Activated CD4-positive, alpha-beta memory T cell treated with anti-CD3 and anti-CD28 coated beads, Interleukin-2, amount 10 ng/mL, durations not matched to agents 7 days and 5 days (primary cell): ENCODE measurements around the gene ZNF620. TPM values are rescaled to one million over a fixed set of nuclear protein-coding genes. Genes with fewer than 3 reads are reported as not detected.
"Not testable (repeated sequence)": the region's sequence is repeated elsewhere in the genome, so short reads cannot be mapped to it uniquely, and the experiment has no call there.

Experiments used
- CTCF ChIA-PET: fragments of 350-600 bp; sonication (Branson Sonifier 250); formaldehyde crosslinking; loops from one replicate; lab custom pipeline; 2021; ENCODE audit warnings: antibody characterized with exemption, inconsistent platforms; lab: Charles Lee
- POLR2A ChIA-PET: fragments of 350-600 bp; sonication (Branson Sonifier 250); formaldehyde crosslinking; loops from one replicate; lab custom pipeline; 2021; ENCODE audit warnings: antibody characterized with exemption; lab: Charles Lee
- DNase-seq: peaks from one replicate; pipeline ENCODE4 v3.0.0-alpha.2; 2020
- H3K27ac Mint-ChIP-seq: one replicate; pipeline ENCODE4 v1.8.0; 2021; ENCODE audit warnings: mild to moderate bottlenecking, mixed read lengths
- H3K27me3 Mint-ChIP-seq: one replicate; pipeline ENCODE4 v1.8.0; 2021; ENCODE audit warnings: mixed read lengths
- H3K36me3 Mint-ChIP-seq: one replicate; pipeline ENCODE4 v1.8.0; 2021; ENCODE audit warnings: low read depth, mixed read lengths
- H3K4me1 Mint-ChIP-seq: one replicate; pipeline ENCODE4 v1.8.0; 2021; ENCODE audit warnings: mixed read lengths
- H3K4me3 Mint-ChIP-seq: one replicate; pipeline ENCODE4 v1.8.0; 2021; ENCODE audit warnings: mild to moderate bottlenecking, mixed read lengths
- H3K9me3 Mint-ChIP-seq: one replicate; pipeline ENCODE4 v1.8.0; 2021; ENCODE audit warnings: mixed read lengths
- total RNA-seq, 2 experiments: library from RNA; stranded (reverse); gene quantifications; one replicate each; pipeline ENCODE4 v1.2.3, GENCODE V29; 2021

Gene ZNF620
- total RNA-seq, 2 experiments from 2014 or later: 6.1 to 6.3 TPM

DNA sequence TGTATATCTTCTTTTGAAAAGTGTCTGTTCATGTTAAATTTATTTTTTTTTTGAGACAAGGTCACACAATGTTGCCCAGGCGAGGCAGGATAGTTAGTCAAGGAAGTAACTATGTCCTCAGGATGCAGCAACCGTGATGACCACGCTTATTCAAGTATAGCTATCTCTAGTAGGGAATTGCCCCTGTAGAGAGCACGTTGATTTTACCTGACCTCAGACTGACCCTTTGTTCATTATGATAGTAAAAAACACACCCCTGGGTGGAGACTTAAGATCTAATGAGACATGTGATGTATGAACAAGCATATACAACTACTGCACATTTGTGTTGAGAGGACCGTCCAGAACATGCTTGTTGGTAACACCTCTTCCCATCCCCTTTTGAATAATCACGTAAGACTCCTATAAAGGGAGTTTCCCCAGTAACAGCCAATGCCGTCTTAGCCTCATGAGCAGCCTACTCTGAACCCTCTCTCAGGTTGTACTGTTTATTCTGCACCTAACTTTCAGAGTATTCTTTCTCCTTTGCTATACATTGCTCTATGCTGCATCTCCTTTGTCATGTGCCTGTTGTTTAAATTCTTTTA, 51.8 kb downstream of the ZNF620 start:
- H3K4me3 Mint-ChIP-seq: no peak overlapping the region
- H3K27me3 Mint-ChIP-seq: peaks cover 2% of the 10 kb centered on the region
- ChIA-PET CTCF (no interaction called here), POLR2A (no interaction called here)
- DNase-seq: no peak
- H3K4me1 Mint-ChIP-seq: no peaks in the 10 kb centered on the region
- no peak overlapping the region for H3K27ac Mint-ChIP-seq
- no peaks in the 10 kb centered on the region for H3K36me3 Mint-ChIP-seq
- H3K9me3 Mint-ChIP-seq: peaks cover 2% of the 10 kb centered on the region

DNA sequence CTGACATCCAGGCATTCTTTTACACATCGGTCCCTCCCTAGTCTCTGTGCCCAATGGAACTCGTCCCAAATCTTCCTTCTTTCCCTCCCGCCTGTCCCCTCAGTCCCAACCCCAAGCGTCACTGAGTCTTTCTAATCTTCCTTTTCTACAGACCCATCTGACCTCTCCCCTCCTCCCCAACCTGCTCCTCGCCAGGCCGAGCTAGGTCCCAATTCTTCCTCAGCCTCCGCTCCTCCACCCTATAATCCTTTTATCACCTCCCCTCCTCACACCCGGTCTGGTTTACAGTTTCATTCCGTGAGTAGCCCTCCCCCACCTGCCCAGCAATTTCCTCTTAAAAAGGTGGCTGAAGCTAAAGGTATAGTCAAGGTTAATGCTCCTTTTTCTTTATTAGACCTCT, 56.6 kb downstream of the ZNF620 start:
- CTCF ChIA-PET, H3K9me3 Mint-ChIP-seq, H3K4me3 Mint-ChIP-seq, H3K4me1 Mint-ChIP-seq, DNase-seq, H3K27me3 Mint-ChIP-seq, H3K36me3 Mint-ChIP-seq, POLR2A ChIA-PET, H3K27ac Mint-ChIP-seq: not testable (repeated sequence)

GRCh38 chr3:40565629-40566028, 59.8 kb downstream of the ZNF620 start:
- CTCF ChIA-PET, H3K27ac Mint-ChIP-seq, H3K4me1 Mint-ChIP-seq, DNase-seq, H3K9me3 Mint-ChIP-seq, H3K4me3 Mint-ChIP-seq, POLR2A ChIA-PET, H3K36me3 Mint-ChIP-seq, H3K27me3 Mint-ChIP-seq: not testable (repeated sequence)

GRCh38 chr3:40566694-40567093, 60.9 kb downstream of the ZNF620 start:
- no peaks in the 10 kb centered on the region for H3K36me3 Mint-ChIP-seq
- no peak overlapping the region for H3K4me3 Mint-ChIP-seq
- H3K4me1 Mint-ChIP-seq: no peaks in the 10 kb centered on the region
- CTCF ChIA-PET: no interaction called here
- no peaks in the 10 kb centered on the region for H3K9me3 Mint-ChIP-seq
- H3K27me3 Mint-ChIP-seq: peaks cover 6% of the 10 kb centered on the region
- no peak for DNase-seq
- H3K27ac Mint-ChIP-seq: no peak overlapping the region
- POLR2A ChIA-PET: no interaction called here

Other genes starting within 250 kb of the ZNF620 start
- gene EIF1B, start 196.3 kb upstream of the ZNF620 start, total RNA-seq: 10 to 100 TPM; 39.2 to 41.9 TPM
- gene ENTPD3, start 118.9 kb upstream of the ZNF620 start, total RNA-seq: not detected
- 1,000 to 10,000 TPM; 1,898 to 2,001 TPM for gene RPL14, start 48.7 kb upstream of the ZNF620 start, total RNA-seq
- gene ZNF619, start 28.9 kb upstream of the ZNF620 start, total RNA-seq: 10 to 100 TPM; 10.5 to 10.6 TPM
- 10 to 100 TPM; 24.9 to 25.7 TPM for gene ZNF621, start 18.9 kb downstream of the ZNF620 start, total RNA-seq